Hematopoietic multipotent progenitor cell treated with erythropoietin and hydrocortisone succinate and interleukin-3 and kit ligand, for 6 days (in vitro differentiated cells): ENCODE measurements around the gene DNAJC4.
A peak's percentile ranks its signal among the peaks of the same experiment; 100 is the strongest.
"Not testable (repeated sequence)": the region's sequence is repeated elsewhere in the genome, so short reads cannot be mapped to it uniquely, and the experiment has no call there.

ENCODE experiments used
- DNase-seq: peaks from one replicate; pipeline ENCODE4 v3.0.0-alpha.2; 2015

Gene DNAJC4

GRCh38 chr11:64246621-64246870, 16.2 kb downstream of the DNAJC4 start:
- not testable (repeated sequence) for DNase-seq

- DNase-seq, result peak; percentile 94
Observed at GRCh38 chr11:64246871-64247728, 16.8 kb downstream of the DNAJC4 start, which contains the start of gene PPP1R14B. PPP1R14B (minus strand) TSS chr11:64246943; CDS start chr11:64246673, 270 bp downstream.

GRCh38 chr11:64247729-64248531, 17.6 kb downstream of the DNAJC4 start:
- no peak for DNase-seq

- no peak for DNase-seq
Observed at GRCh38 chr11:64248578-64248977, 18.2 kb downstream of the DNAJC4 start.

GRCh38 chr11:64249038-64249437, 18.7 kb downstream of the DNAJC4 start:
- DNase-seq, result no peak

- DNase-seq, result no peak
Observed at GRCh38 chr11:64249563-64250414, 19.4 kb downstream of the DNAJC4 start.

GRCh38 chr11:64250415-64251015, 20.2 kb downstream of the DNAJC4 start:
- no peak for DNase-seq

GRCh38 chr11:64251016-64251752, 20.8 kb downstream of the DNAJC4 start, which contains the start of gene PLCB3:
PLCB3 (plus strand) TSS chr11:64251530; CDS start chr11:64251650, 120 bp downstream.
- peak; percentile 63 for DNase-seq

GRCh38 chr11:64251753-64252002, 21.3 kb downstream of the DNAJC4 start:
- no peak for DNase-seq

- peak; percentile 61 for DNase-seq
Observed at GRCh38 chr11:64252003-64252872, 21.9 kb downstream of the DNAJC4 start.

- no peak for DNase-seq
Observed at GRCh38 chr11:64253043-64253442, 22.7 kb downstream of the DNAJC4 start.

GRCh38 chr11:64253481-64253880, 23.1 kb downstream of the DNAJC4 start:
- peak; percentile 58 for DNase-seq

- DNase-seq, result no peak
Observed at GRCh38 chr11:64254326-64254725, 24.0 kb downstream of the DNAJC4 start.

- DNase-seq, result no peak
Observed at GRCh38 chr11:64255135-64256128, 25.1 kb downstream of the DNAJC4 start.

GRCh38 chr11:64256300-64256699, 26.0 kb downstream of the DNAJC4 start:
- no peak for DNase-seq

- no peak for DNase-seq
Observed at GRCh38 chr11:64258356-64258755, 28.0 kb downstream of the DNAJC4 start.

GRCh38 chr11:64258946-64259532, 28.7 kb downstream of the DNAJC4 start:
- no peak for DNase-seq

- DNase-seq, result no peak
Observed at GRCh38 chr11:64259533-64260067, 29.3 kb downstream of the DNAJC4 start.

GRCh38 chr11:64260147-64260708, 29.9 kb downstream of the DNAJC4 start:
- no peak for DNase-seq
